GM21381 (cell line): Measurements from ENCODE around the gene SLC2A4.
"Not testable (repeated sequence)": the region's sequence is repeated elsewhere in the genome, so short reads cannot be mapped to it uniquely, and the experiment has no call there.

ENCODE experiments used
- ATAC-seq: cut with Tn5 transposase; IDR thresholded peaks from one replicate; pipeline ENCODE4 v1.9.1; 2021; ENCODE audit warnings: mild to moderate bottlenecking, moderate library complexity; ENCODE audit not compliant: unreplicated experiment

The SLC2A4 gene

DNA sequence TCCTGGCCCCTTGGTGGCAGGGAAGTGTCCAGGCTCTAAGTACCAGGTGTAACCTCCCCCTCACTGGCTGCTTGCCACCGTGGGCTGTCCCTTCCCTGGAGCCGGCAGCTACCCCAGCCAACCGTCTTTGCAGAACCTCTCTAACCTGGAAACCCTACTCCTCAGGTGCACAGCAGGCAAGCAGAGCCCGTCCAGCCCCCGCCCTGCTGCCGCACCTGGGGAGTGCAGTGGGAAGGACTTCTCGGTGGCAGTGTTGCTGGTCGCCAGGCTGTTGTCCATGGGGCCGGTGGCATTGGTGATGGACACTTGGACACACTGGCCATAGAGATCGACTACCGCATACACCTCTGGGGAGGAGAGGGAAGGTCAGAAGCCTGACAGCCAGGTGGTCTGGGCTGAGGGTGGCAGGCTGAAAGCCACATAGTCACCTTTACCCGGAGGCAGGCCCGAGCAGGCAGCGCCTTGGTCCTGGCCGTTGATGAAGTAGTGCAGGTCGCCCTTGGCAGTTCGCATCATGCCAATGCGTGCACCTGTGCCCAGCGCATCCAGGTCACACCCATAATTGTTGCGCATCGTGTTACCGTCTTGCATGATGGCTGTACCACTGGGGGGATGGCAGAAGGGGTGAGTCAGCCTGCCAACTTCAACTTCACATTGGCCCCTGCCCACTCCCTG lies 41.1 kb downstream of the SLC2A4 start:
- no peak for ATAC-seq

DNA sequence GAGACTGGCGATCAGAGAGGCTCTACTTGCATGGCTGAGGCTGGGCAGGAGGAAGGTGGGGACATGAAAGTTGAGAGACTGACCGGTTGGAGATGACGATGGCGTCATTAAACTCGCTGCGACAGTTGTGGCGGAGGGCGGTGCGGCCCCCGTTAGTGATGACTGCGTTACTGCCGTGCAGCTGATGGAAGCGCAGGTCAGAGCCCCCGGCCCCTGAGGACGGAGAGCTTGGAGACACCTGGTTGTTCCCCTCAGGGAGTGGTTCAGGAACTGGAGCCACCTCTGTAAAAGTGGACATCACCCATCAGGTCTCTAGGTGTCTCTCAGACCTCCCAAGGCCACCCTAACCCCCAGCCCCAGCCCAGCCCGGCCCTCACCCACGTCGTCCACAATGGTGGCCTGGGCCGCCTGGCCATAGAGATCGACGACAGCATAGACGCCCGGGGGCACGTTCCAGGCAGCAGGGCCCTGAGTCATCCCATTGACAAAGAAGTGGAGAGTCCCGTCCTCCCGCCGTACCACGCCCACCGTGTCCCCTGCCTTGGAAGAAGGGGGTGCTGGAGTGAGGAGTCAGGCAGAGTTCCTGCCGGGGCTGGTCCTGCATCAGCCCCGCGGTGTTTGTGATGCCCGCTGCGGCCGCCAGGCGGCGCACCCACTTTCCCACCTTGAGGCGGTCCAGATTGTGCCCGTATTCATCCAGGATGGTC lies 42.4 kb downstream of the SLC2A4 start:
- no peak for ATAC-seq

DNA sequence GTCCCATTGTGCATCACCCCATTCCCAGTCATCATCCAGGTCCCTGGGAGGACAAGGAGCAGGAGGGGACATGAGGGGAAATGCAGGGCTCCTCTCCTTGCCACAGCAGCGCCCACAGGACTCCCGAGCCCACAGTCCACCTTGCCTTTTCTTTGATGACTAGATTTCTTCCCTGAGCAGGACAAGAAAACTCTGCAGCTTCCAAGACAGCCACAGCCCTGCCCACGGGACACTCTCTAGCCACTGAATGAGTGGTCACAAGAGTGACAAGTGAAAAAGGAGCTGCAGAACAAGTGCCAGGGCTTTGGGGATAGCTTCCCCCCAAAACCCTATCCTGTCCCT lies 42.9 kb downstream of the SLC2A4 start:
- ATAC-seq, result no peak

DNA sequence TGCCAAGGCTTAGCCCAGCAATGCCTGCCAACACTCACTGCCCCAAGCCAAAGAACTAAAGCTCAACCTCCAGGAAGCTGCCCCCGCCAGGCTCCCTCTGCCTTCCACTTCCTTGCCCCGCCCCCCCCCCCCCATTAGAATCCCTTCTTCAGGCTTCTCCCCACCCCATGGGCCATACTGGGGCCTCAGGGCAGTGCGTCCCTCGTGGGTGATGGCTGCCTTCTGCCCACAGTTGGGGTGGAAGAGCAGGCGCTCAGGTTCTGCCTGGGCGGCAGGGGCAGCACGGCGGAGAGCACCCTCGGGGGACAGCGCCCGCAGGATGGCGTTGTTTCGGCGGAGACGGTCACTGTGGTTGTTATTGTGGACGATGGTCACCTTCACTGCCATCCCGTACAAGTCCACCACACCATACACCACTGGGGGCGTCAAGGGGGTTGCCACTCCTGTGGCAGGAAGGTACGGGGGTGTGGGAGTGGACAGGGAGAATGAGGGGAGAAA lies 43.6 kb downstream of the SLC2A4 start:
- no peak for ATAC-seq

DNA sequence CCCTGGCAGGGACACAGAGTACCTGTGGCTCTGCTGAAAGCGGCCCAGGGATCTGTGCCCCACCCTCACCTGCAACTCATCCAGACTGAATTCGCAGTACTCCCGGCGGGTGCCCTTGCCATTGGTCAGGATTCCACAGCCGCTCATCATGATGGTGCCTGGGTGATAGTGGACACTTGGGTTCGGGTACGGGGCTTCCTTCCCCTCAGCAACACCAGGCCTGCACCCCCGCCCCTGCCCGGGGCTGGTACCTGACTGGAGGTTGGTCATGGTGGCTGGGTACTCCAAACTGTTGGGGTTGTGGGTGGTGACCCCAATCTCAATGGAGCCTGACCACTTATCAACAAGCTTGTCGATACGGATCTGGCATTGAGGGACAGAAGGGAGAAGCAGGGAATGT lies 44.7 kb downstream of the SLC2A4 start:
- no peak for ATAC-seq

DNA sequence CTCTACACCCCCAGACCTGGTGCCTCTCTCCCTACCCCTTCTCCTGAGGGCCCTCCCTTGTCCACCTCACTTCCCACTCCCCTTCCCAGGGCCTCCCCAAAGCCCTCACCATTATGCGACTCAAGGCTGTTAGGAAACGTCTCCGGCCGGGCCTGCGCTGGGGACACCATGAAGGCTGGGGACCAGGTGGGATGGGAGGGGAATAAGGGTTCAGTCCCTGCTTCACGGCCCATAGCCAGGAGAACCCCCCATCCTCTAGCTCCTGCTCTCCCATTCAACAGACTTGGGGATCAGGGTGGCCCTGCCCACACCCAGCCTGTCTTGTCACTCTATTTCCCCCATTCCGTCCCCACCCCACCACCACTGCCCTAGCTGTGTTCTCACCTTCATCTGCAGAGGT lies 45.5 kb downstream of the SLC2A4 start:
- no peak for ATAC-seq

DNA sequence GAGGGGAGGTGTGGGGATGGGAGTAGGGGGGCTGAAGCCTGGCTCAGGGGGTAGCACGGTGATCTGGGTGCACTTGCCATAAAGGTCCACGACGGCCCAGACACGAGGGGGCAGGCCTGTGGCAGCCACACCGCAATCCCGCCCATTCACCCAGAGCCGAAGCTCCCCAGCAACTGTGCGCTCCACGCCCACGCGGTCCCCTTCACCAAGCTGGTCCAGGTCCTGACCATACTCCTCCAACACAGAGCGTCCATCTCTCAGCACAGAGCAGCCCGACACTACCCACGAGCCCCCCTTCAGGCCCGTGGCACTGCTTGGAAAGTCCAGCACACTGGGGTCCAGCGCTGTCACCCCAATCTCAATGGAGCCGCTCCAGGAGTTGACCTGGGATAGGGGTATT lies 46.0 kb downstream of the SLC2A4 start:
- no peak for ATAC-seq

DNA sequence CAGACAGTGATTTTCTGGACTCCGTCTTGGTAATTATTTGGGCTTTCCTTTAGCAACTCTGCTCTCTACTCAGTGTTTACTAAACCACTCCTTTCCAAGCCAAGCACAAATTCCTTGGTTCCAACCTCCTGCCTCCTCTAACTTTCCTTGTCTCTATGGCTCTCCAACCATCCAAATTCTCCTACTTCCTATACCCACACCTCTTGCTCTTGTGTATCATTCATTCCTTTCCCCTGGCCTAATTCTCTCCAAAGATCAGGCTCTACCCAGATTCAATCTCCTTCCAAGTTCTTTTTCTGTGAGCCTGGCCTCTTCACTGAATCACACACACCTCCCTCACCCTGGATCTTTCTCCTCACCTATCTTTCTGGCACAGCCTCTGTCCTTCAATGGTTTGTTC lies 46.5 kb downstream of the SLC2A4 start:
- ATAC-seq, result no peak

DNA sequence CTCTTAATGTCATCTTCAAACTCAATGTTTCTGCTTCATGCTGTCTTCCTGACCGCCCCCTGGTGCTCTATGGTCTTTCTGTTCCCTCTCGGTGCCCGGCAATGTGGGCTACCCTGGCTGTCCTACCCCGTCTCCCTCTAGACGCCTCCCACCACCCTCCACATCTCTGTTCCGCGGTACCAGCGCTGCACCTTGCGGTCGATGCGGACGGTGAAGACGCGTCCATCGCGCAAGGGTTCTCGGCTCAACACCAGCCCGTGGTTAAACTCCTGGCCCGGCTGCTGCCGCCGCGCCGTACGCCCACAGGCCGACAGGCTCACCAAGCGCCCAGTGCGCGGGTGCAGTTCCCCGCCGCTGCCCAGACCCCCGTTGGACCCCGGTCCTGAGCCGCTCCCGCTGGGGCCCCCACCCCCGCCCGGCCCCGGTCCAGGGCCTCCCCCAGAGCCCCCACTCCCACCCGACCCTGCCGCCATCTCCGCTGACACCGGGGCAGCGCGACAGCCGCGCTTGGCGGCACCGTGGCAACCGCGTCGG lies 47.4 kb downstream of the SLC2A4 start, which contains the start of gene NEURL4:
TSS of gene NEURL4 (minus strand) at position 496 of the 534 bp plus-strand sequence. CDS start at position 473, 23 bp downstream.
- ATAC-seq, result peak; percentile 3

DNA sequence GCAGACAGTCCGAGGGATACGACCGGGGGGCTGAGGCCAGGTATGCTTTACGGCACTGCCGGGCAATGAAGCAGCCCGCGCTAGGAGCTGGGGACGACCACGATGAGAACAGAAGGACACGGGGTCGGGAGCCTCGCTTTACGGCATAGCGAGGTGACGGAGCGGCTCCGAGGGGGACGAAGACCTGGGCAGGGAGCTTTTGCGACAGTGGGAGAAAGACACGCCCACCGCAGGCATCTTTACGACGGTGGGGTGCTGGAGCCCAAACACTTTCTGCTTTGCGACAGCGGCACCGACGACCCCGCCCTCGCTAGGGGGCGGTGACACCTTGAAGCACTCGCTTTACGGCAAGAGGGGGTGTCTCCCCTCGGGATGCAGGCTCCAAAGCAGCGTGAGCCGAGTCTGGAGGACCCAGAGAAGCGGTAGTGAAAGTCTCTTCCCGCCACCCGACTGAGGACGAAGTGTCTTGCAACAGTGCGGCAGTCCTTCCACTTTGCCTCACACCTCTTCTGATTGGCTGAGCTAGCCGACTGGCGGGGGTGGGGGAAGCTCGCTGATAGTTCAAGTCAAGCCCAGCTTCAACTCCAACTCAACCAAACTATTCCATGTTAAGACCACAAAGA lies 48.0 kb downstream of the SLC2A4 start:
- peak; percentile 56 for ATAC-seq

DNA sequence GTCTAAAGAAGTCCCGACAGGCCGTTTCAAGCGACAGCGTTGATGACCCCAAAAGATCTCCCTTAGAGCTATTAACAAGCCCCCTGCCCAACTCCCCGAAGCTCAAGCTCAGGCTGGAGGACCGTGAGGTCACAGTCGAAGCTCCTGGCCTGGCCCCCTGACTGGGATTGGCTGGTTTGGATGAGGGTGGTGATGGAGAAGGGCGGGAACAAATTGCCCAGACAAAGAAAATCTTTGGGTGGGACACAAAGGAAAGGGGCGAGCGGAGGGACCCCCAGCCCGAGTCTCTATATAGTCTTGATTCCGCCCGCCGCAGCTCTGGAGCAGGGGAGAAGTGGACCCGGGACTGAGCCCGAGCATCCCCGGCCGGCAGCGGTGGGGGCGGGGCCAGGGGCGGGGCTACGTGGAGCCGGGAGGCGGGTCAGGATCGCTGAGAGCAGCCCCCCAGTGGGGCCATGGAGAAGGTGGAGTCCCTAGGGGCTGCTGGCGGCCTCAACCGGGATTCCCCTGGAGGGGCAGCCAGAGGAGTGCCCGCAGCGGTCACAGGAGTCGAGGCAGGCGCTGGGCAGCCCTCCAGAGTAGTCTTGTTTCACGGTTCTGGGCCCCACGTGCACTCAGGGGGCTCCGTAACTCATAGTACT lies 48.6 kb downstream of the SLC2A4 start:
- ATAC-seq, result peak; percentile 36

DNA sequence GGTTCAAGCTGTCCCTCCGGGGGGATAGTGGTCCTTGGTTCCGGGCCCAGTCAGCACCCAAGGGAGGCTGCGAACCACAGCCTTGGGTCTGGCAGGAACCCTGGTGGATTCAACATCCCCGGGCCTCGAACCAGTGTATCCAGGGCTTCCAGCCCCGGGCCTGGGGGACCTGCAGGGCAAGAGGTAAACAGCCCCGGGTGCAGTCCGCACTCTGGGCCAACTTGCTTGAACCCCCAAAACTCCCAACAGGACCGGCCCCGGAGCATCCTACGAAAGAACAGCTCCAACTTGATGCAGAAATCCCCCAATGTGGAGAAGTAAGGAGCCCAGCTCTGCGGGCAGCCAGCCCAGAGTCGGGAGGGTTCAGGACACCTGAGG lies 49.1 kb downstream of the SLC2A4 start:
- ATAC-seq, result no peak

DNA sequence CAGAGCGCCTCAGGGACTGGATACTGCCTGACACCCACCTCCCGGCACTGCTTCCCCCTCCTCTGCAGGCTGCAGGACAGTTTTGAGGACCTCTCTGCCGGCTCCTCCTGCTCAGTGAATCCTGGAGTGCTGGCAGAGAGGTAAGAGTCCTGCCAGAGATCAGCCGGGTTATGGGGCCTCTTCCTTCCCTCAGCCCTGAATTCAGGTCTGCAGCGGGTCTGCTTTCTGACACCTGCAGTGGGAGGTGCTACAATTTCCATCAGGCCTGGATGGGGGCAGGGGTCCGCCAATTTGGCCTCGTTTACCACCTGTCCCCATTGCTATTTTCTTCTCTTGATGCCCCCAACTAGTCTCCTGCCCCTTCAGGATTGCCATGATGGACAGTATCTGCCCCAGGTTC lies 50.6 kb downstream of the SLC2A4 start:
- no peak for ATAC-seq

DNA sequence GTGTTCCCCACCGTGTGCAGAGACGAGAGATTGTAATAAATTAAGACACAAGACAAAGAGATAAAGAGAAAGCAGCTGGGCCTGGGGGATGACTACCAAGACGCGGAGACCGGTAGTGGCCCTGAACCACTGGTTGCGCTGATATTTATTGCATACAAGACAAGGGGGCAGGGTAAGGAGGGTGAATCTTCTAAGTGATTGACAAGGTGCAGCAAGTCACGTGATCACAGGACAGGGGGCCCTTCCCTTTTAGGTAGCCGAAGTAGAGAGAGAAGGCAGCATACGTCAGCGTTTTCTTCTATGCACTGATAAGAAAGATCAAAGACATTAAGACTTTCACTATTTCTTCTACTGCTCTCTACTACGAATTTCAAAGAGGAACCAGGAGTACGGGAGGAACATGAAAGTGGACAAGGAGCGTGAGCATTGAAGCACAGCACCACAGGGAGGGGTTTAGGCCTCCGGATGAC lies 51.1 kb downstream of the SLC2A4 start:
- not testable (repeated sequence) for ATAC-seq

DNA sequence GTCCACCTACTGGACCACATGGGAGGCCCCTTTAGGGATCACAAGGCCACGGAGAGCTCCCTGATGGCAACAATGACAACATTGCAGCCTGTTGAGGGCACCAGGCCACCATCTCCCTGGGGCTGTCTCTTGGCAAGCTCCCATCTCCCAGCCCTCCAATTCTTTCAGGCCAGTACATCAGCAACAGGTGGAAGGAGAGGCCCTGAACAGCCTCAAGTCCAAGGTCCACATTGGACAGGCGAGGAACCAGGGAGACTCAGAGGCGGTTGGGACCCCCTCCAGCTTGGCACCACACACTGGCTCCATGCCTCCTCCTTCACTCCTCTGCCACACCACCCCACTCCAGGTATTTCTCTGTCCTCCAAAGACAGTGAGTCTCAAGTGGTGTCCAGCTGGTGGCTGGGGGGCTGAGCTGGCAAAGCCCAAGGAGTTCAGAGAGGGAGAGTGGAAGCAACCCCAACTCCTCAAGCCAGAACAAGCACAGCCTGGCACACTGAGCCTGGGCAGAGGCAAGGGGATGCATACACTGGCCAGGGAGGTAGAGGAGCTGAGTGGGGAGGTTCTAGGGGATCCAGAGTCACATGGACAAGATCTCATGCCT lies 53.5 kb downstream of the SLC2A4 start:
- ATAC-seq, result no peak

DNA sequence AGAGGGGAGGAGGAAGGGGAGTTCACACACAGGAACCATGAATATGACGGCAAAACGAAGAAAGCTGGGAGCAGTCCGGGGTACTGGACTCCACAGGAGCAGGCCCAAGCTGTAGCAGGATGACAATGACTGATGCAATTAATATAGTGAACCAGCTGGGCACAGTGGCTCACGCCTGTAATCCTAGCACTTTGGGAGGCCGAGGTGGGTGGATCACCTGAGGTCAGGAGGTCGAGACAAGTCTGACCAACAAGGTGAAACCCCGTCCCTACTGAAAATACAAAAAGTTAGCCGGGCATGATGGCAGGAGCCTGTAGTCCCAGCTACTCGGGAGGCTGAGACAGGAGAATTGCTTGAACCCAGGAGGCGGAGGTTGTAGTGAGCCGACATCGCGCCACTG lies 54.2 kb downstream of the SLC2A4 start:
- ATAC-seq, result not testable (repeated sequence)

DNA sequence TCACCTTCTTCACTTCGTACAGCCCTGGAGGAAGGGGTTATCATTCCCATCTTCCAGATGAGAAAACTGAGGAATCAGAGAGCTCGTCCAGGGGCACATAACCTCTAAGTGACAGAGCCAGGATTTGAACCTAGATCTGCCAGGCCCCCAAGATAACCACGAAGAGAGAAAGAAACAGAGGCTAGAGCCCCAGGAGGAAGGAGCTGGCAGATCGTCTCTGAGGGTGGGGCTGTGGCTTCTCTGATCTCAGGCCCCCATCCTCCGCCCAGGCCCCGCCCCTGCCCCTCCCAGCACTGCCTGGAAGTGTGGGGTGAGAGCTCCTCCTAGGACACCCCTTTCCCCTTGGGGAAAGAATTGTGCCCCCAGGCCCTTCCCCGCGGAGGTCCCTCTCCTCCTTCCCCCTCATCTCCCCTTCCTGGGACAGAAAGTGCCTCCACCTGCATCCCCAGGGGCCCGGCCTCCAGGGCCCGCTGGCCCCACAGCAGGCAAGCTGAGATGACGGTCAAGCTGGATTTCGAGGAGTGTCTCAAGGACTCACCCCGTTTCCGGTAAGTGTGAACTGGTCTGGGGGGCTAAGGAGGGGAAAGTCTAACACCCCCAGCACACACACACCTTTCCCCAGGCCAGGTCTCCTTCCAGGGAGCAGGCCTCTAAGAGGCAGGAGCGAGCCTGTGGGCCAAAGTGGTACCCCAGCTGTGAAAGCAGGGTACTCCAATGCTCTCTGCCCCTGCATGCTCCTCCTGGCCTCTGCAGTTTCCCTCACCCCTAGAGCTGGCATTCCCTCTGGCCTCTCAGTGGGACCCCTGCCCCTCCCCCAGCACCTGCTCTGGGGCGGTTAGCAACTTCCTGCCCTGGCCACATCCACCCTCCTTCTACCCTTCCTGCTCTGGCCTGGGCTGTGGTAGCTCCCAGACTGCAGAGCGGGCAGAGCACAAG lies 55.0 kb downstream of the SLC2A4 start, which contains the start of gene ACAP1:
TSS of gene ACAP1 (plus strand) at position 290 of the 936 bp plus-strand sequence. CDS start at position 496, 206 bp downstream.
- peak; percentile 67 for ATAC-seq

DNA sequence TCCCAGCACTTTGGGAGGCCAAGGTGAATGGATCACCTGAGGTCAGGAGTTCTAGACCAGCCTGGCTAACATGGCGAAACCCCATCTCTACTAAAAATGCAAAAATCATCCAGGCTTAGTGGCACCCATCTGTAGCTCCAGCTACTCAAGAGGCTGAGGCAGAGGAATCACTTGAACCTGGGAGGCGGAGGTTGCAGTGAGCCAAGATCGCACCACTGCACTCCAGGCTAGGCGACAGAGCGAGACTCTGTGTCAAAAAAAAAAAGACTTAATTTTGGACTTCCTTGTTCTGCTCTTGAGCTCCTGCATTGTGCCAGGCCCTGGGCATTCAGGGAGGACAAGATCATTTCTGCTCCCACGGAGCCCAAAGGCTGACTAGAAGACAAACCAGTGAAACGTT lies 56.1 kb downstream of the SLC2A4 start:
- ATAC-seq, result not testable (repeated sequence)
